ENCODE results near the gene LPCAT1. TPM values are rescaled to one million over a fixed set of nuclear protein-coding genes. Genes with fewer than 3 reads are reported as not detected.
"Not testable (repeated sequence)": the region's sequence is repeated elsewhere in the genome, so short reads cannot be mapped to it uniquely, and the experiment has no call there.

Gene LPCAT1, protein sequence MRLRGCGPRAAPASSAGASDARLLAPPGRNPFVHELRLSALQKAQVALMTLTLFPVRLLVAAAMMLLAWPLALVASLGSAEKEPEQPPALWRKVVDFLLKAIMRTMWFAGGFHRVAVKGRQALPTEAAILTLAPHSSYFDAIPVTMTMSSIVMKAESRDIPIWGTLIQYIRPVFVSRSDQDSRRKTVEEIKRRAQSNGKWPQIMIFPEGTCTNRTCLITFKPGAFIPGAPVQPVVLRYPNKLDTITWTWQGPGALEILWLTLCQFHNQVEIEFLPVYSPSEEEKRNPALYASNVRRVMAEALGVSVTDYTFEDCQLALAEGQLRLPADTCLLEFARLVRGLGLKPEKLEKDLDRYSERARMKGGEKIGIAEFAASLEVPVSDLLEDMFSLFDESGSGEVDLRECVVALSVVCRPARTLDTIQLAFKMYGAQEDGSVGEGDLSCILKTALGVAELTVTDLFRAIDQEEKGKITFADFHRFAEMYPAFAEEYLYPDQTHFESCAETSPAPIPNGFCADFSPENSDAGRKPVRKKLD
- total RNA-seq (2014; rRNA removed; shearing (Covaris generic)): 71.5 and 143 TPM in 2 replicates

DNA sequence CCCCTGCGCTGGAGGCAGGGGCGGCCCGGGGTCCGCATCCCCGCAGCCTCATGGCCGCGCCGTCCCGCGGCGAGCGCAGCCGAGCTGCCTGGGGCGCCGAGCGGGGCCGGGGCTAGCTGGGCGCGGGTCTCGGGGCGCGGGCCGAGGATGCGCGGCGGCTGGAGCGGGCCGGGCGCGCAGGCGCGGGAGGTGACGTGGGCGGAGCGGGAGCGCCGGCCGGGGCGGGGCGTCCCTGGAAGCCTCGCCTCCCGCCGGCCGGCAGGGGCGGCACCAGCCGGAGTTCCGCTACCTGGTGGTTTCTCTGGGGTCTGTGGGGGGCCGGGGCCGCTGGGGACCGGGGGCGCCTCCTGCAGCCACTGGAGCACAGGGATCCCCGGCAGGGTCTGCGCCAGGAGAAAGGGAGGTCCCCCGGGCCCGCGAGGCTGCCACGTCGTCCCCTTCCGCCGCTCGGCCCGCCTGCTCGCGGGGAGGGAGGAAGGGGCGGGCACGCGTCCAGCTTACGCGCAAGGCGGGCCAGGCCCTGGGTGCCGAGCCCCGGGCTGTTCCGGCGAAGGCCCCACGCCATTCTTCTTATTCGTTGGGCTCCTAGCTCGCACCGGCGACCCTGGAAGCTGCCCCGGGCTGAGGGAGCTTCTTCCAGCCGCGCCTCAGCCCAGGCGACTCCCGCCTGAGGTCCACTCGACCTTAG, at the start of gene LPCAT1:
LPCAT1 (minus strand) TSS at position 168 of the 688 bp plus-strand sequence; CDS start at position 52, 116 bp downstream.
- in situ Hi-C loops (cut with HindIII; ENCODE audit: low sequenced_read_pairs): no loop called here
- peak; percentile 73 for DNase-seq (ENCODE audit: low spot score)

DNA sequence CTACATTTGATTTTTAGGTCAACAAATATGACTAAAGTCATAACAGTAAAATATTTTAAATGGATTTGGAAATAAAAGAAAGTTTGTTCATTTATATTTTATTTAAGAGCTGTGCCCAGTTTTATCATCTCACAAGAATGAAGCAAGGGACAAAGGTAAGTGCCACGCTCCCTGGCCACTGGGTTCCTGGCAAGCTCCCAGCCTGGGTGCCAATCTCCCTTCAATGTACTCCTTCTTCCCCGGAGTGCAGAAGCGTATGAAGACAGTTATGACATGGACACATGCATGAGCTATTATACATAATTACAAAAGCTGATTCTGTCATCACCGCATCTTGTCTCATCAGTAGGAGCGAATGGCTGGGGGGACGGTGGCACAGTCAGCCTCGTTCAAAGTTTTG, 48.1 kb upstream of the LPCAT1 start:
- in situ Hi-C loops (cut with HindIII; ENCODE audit: low sequenced_read_pairs); DNase-seq (ENCODE audit: low spot score): not testable (repeated sequence)

DNA sequence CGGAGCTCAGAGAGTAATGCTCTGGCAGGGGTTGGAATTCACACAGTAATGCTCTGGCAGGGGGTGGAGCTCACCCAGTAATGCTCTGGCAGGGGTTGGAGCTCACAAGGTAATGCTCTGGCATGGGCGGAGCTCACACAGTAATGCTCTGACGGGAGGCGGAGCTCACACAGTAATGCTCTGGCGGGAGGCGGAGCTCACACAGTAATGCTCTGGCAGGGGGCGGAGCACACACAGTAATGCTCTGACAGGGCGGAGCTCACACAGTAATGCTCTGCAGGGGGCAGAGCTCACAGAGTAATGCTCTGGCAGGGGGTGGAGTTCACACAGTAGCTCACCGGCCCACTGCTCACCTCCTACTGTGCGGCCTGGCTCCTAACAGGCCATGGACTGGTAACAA, 47.2 kb upstream of the LPCAT1 start:
- in situ Hi-C loops (cut with HindIII; ENCODE audit: low sequenced_read_pairs): no loop called here
- DNase-seq (ENCODE audit: low spot score): no peak

DNA sequence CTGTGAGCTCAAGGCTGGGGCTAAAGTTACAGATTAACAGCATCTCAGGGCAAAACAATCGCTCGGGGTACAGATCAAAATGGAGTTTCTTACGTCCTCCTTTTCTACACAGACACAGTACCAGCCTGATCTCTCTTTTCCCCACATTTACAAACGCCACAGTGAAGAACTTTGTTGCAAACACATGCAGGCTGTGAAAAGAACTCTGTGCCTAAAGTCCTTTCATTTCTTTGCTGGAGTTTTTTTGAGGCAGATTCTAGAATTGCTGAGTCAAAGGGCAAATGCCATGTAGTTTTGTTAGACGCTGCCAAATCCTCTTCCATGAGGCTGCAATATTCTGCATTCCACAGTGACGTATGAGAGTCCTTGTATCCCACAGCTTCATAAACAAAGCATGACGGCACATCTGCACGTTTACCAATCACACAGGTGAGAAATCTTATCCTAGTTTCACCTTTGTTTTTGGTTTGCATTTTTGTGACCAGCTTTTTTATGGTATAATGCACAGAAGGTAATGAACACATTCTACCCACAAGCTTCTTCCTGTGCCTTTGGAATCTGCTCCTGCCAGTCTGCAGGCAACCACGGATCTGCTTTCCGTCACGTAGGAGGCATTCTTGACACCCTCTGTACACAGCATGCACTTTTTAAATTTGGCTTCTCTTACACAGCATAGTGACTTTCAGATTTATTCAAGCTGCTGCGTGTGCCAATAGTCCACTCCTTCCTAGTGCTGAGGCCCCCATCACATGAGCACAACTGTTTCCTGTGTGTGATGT, 44.6 kb upstream of the LPCAT1 start:
- in situ Hi-C loops (cut with HindIII; ENCODE audit: low sequenced_read_pairs): no loop called here
- DNase-seq (ENCODE audit: low spot score): no peak

DNA sequence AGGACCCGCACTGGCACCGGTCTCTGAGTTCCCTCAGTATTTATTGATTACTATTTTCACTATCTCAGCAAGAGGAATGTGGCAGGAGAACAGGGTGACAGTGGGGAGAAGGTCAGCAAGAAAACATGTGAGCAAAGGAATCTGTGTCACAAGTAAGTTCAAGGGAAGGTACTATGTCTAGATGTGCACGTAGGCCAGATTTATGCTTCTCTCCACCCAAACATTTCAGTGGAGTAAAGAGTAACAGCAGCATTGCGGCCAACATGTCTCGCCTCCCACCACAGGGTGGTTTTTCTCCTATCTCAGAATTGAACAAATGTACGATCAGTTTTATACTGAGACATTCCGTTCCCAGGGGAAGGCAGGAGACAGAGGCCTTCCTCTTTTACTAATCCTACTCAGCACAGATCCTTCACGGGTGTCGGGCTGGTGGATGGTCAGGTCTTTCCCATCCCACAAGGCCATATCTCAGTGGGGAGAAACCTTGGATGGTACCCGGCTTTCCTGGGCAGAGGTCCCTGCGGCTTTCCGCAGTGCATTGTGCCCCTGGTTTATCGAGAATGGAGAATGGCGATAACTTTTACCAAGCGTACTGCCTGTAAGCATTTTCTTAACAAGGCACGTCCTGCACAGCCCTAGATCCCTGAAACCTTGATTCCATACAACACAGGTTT, 43.9 kb upstream of the LPCAT1 start:
- in situ Hi-C loops (cut with HindIII; ENCODE audit: low sequenced_read_pairs): not testable (repeated sequence)

DNA sequence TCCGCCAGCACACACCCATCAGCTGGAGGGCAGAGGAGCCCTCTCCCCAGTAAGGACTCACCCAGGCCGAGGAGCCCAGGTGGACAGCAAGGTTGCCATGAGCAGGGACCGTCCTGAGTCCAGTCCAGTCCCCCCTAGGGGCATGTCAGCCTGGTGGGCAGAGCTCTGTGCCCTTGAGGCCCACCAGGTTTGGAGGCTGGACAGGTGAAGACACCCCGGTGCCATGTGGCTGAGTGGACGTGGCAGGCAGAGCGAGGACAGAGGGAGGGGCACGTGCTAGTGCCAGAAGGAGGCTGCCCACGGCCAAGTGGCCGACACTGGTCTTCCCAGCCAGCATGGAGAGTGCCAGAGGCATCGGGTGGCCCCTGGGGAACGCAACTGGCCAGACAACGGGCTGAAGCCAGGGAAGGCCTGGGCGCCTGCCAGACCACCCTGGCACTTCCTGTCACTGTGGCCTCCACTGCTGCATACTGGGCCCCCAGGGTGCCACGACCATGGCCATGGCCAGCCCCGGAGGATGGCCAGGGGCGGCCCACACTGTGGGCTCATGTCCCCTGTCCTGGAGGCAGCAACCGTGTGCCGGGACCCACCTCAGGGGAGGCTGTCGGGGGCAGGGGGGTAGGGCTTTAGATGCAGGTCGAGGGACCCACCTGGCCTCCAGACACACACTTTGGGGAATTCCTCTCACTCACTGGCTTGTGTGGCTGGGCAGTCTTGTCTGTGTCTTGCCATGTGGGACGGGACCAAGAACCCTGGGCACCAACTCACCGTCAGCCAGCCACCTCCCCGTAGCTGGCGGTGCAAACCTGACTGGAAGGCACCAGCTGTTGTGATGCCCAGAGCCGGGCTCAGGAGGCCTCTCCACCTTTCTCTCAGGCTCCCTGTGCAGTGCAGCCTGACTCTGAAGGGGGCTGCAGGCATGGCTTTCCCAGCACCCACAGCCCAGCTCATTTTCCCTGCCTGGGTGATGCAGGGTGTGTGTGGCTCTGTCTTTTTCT, 42.3 kb upstream of the LPCAT1 start:
- no peak for DNase-seq (ENCODE audit: low spot score)

More for the DNA sequence above, 43.9 kb upstream of the LPCAT1 start:
- DNase-seq (ENCODE audit: low spot score): not testable (repeated sequence)

DNA sequence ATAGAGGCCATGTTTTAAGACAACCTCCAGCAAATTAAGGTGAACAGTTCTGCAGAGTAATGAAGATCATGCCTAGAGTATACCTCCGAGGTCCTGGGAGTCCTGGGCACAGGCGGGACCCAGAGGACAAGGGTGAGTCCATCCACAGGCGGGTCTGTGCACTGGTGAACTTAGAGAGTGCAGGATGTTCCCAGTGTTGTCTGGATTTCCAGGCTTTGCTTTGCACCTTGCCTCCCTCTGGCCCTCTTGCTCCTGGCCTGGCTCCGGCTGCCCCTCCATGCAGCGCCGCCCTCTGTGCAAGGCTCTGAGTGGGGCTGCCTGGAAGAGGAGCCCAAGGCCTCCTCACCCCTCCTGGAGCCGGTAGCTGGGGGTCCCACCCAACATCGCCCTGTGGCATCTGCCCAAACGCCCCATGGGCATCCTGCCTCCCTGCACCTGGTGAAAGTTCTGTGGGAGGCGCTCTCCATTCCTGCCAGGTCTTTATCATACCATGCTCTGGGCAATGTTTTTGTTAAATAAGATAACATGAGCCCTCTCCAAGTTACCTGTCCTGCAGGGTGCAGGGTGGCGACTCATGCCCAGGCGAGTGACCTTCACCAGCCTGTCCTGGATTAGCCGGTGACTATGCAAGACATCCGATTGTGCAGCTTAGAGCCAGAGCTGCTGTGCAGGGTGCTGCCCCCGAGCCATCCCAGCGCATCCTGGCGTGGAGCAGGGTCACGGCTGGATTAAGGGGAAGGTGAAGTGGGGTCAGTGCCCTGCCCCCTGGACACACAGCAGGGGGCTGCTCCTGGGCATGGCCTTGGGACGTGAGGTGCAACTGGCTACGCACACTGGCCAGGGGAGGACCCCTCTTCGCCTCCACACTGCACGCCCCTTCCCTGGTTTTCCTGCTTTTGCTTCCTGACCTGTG, 41.3 kb upstream of the LPCAT1 start:
- DNase-seq (ENCODE audit: low spot score): no peak
- in situ Hi-C loops (cut with HindIII; ENCODE audit: low sequenced_read_pairs): no loop called here

More for the DNA sequence above, 42.3 kb upstream of the LPCAT1 start:
- in situ Hi-C loops (cut with HindIII; ENCODE audit: low sequenced_read_pairs): no loop called here

DNA sequence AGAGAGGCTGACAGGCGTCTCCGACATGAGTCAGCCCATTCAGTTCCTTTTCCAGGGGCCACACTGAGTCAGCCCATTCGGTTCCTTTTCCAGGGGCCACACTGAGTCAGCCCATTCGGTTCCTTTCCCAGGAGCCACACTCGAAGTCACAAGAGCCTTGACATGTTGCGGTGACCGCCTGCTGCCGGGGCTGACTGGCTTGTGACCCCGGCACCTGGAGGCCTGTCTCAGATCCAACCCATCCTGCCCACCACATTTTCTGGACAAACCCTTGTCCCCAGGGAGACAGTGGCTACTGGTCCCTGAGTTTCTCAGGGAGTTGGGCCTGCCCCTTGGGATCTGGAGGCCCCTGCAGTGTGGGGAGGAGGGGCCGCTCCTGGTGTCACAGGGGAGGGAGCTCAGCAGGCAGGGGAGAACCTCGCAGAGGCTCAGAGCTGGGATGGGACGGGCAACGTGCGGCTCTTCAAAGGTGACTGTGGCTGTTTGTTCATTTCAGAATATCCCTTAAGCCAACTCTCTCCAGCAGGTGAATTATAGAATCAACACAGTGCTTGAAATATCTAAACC, 40.5 kb upstream of the LPCAT1 start:
- in situ Hi-C loops (cut with HindIII; ENCODE audit: low sequenced_read_pairs): no loop called here

DNA sequence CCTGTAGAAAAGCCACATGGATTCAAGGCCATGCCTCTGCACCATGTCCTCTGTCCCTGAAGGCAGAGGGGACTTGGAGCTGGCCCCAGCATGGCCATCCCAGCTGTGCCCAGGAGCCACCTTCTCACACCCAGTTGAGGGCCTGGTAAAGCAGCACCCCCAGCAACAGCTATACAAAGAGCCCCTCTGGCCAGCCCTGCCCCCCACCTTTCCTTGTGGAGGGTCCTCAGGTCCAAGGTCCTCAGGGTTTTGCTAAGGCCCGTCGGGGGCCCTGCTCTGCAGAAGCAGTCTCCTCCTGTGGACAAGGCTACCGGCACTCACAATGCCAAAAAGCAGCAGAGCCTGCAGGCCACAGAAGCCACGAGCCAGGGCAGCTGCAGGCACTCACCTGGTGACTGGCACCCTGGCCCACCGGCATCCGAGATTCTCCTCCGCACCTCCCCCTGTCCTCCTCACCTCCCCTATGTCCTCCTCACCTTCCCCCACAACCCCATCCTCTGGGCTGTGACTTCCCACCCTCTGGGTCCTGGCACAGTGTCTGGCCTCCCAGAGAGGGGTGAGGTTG, 39.9 kb upstream of the LPCAT1 start:
- DNase-seq (ENCODE audit: low spot score): no peak
- in situ Hi-C loops (cut with HindIII; ENCODE audit: low sequenced_read_pairs): no loop called here

More for the DNA sequence above, 40.5 kb upstream of the LPCAT1 start:
- DNase-seq (ENCODE audit: low spot score): no peak

DNA sequence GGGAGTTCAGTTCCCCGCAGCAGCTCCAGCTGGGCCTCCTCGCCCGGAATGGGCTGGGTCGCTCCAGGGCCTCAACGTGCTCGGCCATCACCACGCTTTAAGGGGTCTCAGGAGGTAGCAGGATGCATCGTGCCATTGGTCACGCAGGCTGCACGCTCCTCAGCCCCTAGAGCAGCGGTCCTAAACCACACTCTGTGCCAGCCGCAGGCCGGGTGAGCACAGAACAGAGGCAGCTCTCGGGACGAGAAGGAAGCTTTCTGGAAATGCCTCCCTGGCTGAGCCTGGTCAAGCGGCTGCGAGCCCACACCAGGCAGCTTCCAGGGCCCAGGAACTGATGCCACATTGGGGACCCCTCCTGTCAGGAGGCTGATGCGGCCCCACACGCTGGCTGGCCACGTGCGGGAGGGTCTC, 39.3 kb upstream of the LPCAT1 start:
- in situ Hi-C loops (cut with HindIII; ENCODE audit: low sequenced_read_pairs): no loop called here
- DNase-seq (ENCODE audit: low spot score): no peak

DNA sequence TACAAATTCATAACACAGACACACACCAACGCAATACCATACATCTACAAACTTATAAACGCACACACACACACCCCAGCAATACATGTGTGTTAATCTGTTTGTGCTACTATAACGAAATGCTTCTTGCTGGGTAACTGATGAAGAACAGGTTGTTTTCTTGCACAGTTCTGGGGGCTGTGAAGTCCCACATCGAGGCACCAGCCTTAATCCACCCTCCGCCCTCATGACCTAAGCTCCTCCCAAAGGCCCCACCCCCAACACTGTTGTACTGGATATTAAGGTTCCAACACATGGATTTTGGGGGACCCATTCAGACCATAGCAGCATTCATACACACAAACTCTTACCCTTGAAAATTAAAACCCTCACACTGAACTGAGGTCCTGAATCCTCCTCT, 38.8 kb upstream of the LPCAT1 start:
- in situ Hi-C loops (cut with HindIII; ENCODE audit: low sequenced_read_pairs): no loop called here
- DNase-seq (ENCODE audit: low spot score): no peak

DNA sequence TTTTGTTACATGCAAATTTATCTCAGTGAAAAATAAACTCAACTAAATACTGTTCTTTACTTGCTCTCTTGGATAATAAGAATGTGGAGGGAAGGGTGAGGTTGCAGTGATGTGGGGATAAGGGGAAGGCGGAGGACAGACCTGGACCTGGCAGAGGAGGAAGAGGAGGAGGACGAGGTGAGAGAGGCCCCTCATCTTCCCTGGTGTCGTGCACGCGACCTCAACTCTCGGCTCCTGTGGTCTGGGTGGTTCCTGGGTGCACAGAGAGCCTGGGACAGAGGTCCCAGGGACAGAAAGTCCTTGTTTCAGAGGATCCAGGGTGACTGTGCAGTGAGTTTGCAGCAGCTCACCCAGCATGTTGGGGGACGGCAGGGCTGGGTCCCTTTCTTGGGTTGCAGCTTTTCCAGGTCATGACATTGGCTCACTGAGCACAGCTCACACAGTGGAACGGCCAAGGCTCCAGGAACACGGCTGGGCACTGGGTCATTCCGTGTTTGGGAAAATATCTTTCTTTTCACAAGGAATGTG, 37.7 kb upstream of the LPCAT1 start:
- in situ Hi-C loops (cut with HindIII; ENCODE audit: low sequenced_read_pairs): no loop called here

DNA sequence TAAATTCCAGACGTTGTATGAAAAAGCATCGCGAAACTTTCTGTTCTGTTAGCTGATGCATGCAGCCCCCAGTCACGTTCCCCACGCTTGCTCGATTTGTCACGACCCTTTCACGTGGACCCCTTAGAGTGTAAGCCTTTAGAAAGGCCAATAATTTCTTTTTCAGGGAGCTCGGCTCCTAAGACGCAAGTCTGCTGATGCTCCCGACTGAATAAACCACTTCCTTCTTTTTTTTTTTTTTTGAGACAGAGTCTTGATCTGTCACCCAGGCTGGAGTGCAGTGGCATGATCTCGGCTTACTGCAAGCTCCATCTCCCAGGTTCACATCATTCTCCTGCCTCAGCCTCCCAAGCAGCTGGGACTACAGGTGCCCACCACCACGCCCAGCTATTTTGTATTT, 36.7 kb upstream of the LPCAT1 start:
- in situ Hi-C loops (cut with HindIII; ENCODE audit: low sequenced_read_pairs); DNase-seq (ENCODE audit: low spot score): not testable (repeated sequence)

More for the DNA sequence above, 37.7 kb upstream of the LPCAT1 start:
- no peak for DNase-seq (ENCODE audit: low spot score)

DNA sequence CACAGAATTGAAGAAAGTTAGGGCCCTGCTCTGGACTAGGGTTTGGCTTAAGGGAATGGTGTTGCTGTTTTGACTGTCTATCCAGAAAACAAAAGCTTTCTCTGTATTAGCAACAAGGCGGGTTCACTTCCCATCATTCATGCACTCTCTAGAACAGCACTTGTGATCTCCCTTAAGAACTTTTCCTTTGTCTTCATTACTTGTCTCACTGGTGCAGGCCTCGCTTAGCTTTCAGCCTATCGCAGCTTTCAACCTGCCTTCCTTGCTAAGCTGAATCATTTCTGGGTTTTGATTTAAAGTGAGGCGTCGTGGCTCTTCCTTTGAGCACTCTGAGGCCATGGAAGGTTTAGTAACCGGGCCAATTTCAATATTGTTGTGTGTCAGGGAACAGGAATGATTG, 35.2 kb upstream of the LPCAT1 start:
- in situ Hi-C loops (cut with HindIII; ENCODE audit: low sequenced_read_pairs): no loop called here
- no peak for DNase-seq (ENCODE audit: low spot score)

DNA sequence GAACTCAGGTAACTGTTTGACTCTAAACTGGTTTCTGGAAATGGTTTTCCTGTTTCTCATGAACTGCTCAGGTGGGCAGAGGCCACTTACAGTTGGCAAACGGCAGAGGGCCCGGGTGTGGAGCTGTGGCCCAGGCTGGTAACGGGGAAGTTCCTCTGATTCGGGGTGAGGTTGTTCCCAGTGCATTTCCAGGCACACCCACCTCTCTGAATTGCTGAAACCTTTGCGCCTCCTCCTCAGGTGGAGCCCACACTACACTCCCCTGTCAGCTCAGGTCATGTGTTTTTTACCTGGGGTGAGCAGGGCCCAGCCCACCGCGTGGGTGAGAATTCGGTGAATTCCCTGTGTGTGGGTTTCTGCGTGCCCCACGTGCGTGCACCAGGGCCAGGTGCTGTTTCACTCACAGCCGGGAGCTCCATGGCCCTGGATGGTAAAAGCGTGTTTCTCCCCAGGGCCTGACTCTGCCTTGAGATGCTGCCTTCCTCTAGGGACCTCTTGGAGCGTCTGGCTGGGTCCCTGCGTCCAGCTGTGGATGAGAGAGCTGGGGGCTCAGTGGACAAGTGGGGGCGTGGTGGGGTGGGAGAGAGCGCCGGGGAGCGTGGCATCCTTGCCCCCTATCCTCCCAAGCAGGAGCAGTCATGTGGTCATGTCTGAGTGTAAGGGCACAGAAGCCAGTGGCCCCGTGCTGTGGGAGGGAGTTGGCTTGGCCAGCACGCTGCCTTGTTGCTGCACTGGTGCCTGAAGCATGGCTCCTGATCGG, 33.5 kb upstream of the LPCAT1 start:
- in situ Hi-C loops (cut with HindIII; ENCODE audit: low sequenced_read_pairs): no loop called here
- DNase-seq (ENCODE audit: low spot score): no peak
